Measurements from ENCODE around the gene MYLK4.

The MYLK4 gene

GRCh38 chr6:2693231-2693630 is 57.5 kb downstream of the MYLK4 start:
- DNase-seq = no peak

- no peak for DNase-seq
These were observed 62.2 kb downstream of the MYLK4 start for GRCh38 chr6:2688401-2689064.

GRCh38 chr6:2687456-2687855 is 63.3 kb downstream of the MYLK4 start:
- DNase-seq = no peak

- no peak for DNase-seq
These were observed 64.2 kb downstream of the MYLK4 start for GRCh38 chr6:2686515-2686914.

GRCh38 chr6:2684766-2685754 is 65.7 kb downstream of the MYLK4 start:
- DNase-seq = no peak

- DNase-seq = no peak
These were observed 66.5 kb downstream of the MYLK4 start for GRCh38 chr6:2684103-2684749.

- DNase-seq = no peak
These were observed 70.3 kb downstream of the MYLK4 start for GRCh38 chr6:2680264-2680922.

GRCh38 chr6:2677080-2677593 is 73.6 kb downstream of the MYLK4 start:
- DNase-seq = no peak

GRCh38 chr6:2676048-2676447 is 74.7 kb downstream of the MYLK4 start:
- no peak for DNase-seq

GRCh38 chr6:2674857-2675256 is 75.9 kb downstream of the MYLK4 start:
- no peak for DNase-seq

GRCh38 chr6:2669067-2669700 is 81.5 kb downstream of the MYLK4 start:
- DNase-seq = no peak

GRCh38 chr6:2667617-2668016 is 83.1 kb downstream of the MYLK4 start:
- no peak for DNase-seq

- DNase-seq = no peak
These were observed 83.7 kb downstream of the MYLK4 start for GRCh38 chr6:2666906-2667575.

- DNase-seq = no peak
These were observed 85.3 kb downstream of the MYLK4 start for GRCh38 chr6:2665146-2666070.

- DNase-seq = no peak
These were observed 87.6 kb downstream of the MYLK4 start for GRCh38 chr6:2663123-2663522.

- DNase-seq = no peak
These were observed 89.1 kb downstream of the MYLK4 start for GRCh38 chr6:2661651-2662050.

GRCh38 chr6:2659882-2660281 is 90.8 kb downstream of the MYLK4 start:
- DNase-seq = no peak

GRCh38 chr6:2659381-2659780 is 91.3 kb downstream of the MYLK4 start:
- DNase-seq = no peak

GRCh38 chr6:2658788-2659187 is 91.9 kb downstream of the MYLK4 start:
- DNase-seq = no peak

- no peak for DNase-seq
These were observed 94.2 kb downstream of the MYLK4 start for GRCh38 chr6:2656460-2657079.

Data from effector CD8-positive, alpha-beta T cell (primary cell).